Effector memory CD4-positive, alpha-beta T cell (primary cell): Measurements from ENCODE around the gene CUL9.

ENCODE experiments used
- DNase-seq, 3 donors: peaks; one replicate each; pipeline ENCODE4 v3.0.0-alpha.2; 2020
- H3K27ac ChIP-seq: 2 replicates; pipeline ENCODE4 v1.7.0; 2013; ENCODE audit warnings: mild to moderate bottlenecking, low read length, moderate library complexity; ENCODE audit not compliant: insufficient read depth, poor library complexity, severe bottlenecking
- H3K27me3 ChIP-seq: replicated peaks from 2 replicates; pipeline ENCODE4 v1.7.0; 2013; ENCODE audit warnings: mild to moderate bottlenecking, low read length; ENCODE audit not compliant: insufficient read depth, control insufficient read depth, poor library complexity, severe bottlenecking
- H3K36me3 ChIP-seq: 2 replicates; pipeline ENCODE4 v1.7.0; 2013; ENCODE audit warnings: mild to moderate bottlenecking, low read length, moderate library complexity; ENCODE audit not compliant: control insufficient read depth, insufficient read depth
- H3K4me1 ChIP-seq: 2 replicates; pipeline ENCODE4 v1.7.0; 2013; ENCODE audit warnings: low read length, mild to moderate bottlenecking; ENCODE audit not compliant: control insufficient read depth, insufficient read depth, poor library complexity, severe bottlenecking
- H3K4me3 ChIP-seq: 2 replicates; pipeline ENCODE4 v1.7.0; 2013; ENCODE audit warnings: low read length, low read depth, mild to moderate bottlenecking; ENCODE audit not compliant: insufficient read depth, poor library complexity, severe bottlenecking
- H3K9me3 ChIP-seq: 2 replicates; pipeline ENCODE4 v1.7.0; 2013; ENCODE audit warnings: mild to moderate bottlenecking, low read length, moderate library complexity; ENCODE audit not compliant: control insufficient read depth

The CUL9 gene

DNA sequence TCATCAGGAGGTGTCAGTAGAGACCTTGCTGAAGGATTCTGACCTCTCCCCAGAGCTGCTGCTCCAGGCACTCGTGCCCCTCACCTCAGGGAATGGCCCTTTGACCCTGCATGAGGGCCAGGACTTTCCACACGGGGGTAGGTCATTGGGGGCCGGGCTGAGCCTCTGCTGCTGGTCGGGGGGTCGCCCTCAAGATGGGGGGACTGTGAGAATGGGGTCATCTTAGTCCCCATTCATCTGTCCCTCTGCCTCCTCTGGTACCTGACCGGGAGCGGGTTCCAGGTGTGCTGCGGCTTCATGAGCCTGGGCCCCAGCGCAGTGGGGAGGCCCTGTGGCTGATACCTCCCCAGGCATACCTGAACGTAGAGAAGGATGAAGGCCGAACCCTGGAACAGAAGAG is 31.4 kb downstream of the CUL9 start:
- no peaks in the 10 kb centered on the region for H3K4me1 ChIP-seq
- peaks cover 16% of the 10 kb centered on the region for H3K36me3 ChIP-seq
- no peaks in the 10 kb centered on the region for H3K9me3 ChIP-seq
- H3K27ac ChIP-seq: no peak overlapping the region
- H3K27me3 ChIP-seq: no peaks in the 10 kb centered on the region
- H3K4me3 ChIP-seq: no peak overlapping the region
- DNase-seq: no peak

DNA sequence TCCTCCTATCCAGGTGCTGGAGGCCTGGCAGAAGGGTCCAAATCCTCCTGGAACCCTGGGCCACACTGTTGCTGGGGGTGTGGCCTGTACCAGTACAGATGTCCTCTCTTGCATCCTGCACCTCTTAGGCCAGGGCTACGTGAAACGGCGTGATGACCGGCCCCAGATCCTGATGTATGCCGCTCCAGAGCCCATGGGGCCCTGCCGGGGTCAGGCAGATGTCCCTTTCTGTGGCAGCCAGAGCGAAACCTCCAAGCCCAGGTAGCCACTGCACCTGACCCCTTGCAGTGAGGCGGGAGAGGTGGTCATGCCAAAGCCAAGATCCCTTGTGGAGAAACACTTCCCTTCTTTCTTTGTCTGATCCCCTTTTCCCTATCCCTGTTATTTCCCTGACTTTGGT is 33.1 kb downstream of the CUL9 start:
- no peaks in the 10 kb centered on the region for H3K4me1 ChIP-seq
- no peak overlapping the region for H3K27ac ChIP-seq
- H3K9me3 ChIP-seq: no peaks in the 10 kb centered on the region
- no peak overlapping the region for H3K4me3 ChIP-seq
- peaks cover 16% of the 10 kb centered on the region for H3K36me3 ChIP-seq
- no peak for DNase-seq
- no peaks in the 10 kb centered on the region for H3K27me3 ChIP-seq

DNA sequence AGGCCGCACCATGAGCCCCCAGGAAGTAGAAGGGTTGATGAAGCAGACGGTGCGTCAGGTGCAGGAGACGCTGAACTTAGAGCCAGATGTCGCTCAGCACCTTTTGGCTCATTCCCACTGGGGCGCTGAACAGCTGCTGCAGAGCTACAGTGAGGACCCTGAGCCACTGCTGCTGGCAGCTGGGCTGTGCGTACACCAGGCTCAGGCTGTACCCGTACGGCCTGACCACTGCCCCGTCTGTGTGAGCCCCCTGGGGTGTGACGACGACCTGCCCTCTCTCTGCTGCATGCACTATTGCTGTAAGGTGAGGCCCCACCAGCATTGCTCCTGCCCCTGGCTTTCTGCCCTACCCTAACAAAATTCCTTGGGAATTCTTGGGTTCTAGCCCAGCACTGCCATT is 34.2 kb downstream of the CUL9 start:
- Histone ChIP-seq H3K27me3 (no peaks in the 10 kb centered on the region), H3K27ac (no peak overlapping the region), H3K9me3 (no peaks in the 10 kb centered on the region), H3K36me3 (peaks cover 22% of the 10 kb centered on the region), H3K4me1 (no peaks in the 10 kb centered on the region), H3K4me3 (no peak overlapping the region)
- DNase-seq: no peak

DNA sequence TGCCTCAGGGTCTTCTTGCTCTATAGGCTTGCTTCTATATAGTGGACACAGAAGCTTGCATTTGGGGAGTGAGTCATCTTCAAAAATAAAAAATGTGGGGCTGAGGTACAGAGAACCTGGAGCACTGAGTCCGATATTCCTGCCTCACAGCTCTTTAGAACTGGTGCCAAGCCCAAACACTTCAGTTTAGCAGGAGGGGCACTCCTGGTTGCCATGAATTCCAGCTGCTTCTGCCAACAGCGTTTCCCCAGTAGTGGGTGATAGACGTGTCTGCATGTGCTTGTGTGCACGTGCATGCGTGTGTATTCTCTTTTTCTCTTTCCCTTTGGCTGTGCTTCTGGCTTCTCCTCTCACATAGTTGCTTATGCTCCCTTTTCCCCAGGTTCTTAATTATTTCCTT is 35.4 kb downstream of the CUL9 start:
- H3K36me3 ChIP-seq: peaks cover 22% of the 10 kb centered on the region
- H3K4me3 ChIP-seq: no peak overlapping the region
- H3K27me3 ChIP-seq: no peaks in the 10 kb centered on the region
- no peaks in the 10 kb centered on the region for H3K9me3 ChIP-seq
- H3K27ac ChIP-seq: no peak overlapping the region
- no peak for DNase-seq
- H3K4me1 ChIP-seq: no peaks in the 10 kb centered on the region

DNA sequence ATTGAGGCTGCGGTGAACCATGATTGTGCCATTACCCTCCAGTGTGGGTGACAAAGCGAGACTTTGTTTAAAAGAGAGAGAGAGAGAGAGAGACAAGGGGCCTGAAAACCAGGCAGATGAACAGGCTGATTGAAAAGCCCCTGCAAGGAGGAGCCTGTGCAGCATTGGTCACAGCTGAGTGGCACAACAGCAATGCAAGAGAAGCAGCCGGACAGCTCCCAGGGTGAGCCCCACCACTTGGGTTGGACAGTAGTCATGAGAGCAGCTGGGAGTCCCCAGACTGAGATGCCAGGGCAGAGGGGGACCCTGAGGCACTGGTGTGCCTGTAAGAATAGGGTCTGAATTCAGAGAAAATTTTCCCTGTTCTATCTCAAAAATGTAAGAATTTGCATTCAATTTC is 37.1 kb downstream of the CUL9 start:
- H3K4me3 ChIP-seq: no peak overlapping the region
- DNase-seq: no peak
- no peaks in the 10 kb centered on the region for H3K27me3 ChIP-seq
- H3K27ac ChIP-seq: no peak overlapping the region
- no peaks in the 10 kb centered on the region for H3K9me3 ChIP-seq
- peaks cover 6% of the 10 kb centered on the region for H3K4me1 ChIP-seq
- peaks cover 25% of the 10 kb centered on the region for H3K36me3 ChIP-seq

DNA sequence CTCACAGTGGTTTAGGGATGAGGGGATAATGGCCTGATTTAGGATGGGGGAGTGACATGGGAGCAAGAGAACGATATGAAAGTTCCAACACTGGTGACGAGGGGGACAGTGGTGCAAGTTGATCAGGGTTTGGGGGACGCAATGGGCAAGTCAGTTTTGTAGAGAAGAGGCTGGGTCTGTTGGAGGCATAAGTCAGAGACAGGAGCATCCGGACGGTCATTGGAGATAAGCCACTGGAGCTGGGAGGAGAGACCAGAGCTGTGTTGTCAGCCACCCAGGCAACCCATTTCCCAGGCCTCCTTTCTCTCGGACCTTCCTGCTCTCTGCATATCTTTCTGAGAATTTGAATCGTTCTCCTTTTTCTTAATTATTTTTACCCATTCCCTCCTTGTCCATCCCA is 37.8 kb downstream of the CUL9 start:
- H3K9me3 ChIP-seq: no peaks in the 10 kb centered on the region
- no peak overlapping the region for H3K27ac ChIP-seq
- no peaks in the 10 kb centered on the region for H3K27me3 ChIP-seq
- no peak overlapping the region for H3K4me3 ChIP-seq
- DNase-seq: no peak
- H3K4me1 ChIP-seq: peaks cover 12% of the 10 kb centered on the region
- peaks cover 25% of the 10 kb centered on the region for H3K36me3 ChIP-seq

DNA sequence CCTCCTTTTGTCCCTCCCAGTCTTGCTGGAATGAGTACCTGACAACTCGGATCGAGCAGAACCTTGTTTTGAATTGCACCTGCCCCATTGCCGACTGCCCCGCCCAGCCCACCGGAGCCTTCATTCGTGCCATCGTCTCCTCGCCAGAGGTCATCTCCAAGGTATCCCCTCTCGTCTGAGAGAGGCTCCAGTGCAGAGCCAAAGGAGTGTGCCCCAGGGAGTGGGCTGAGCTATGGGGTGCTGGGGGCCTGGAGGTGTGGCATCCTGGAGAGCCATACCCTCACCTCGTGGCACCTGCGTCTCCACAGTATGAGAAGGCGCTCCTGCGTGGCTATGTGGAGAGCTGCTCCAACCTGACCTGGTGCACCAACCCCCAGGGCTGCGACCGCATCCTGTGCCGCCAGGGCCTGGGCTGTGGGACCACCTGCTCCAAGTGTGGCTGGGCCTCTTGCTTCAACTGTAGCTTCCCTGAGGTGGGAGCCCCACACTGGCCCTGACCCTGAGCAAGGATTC is 38.5 kb downstream of the CUL9 start:
- H3K27me3 ChIP-seq: no peaks in the 10 kb centered on the region
- H3K4me3 ChIP-seq: no peak overlapping the region
- H3K9me3 ChIP-seq: no peaks in the 10 kb centered on the region
- no peak for DNase-seq
- no peak overlapping the region for H3K27ac ChIP-seq
- peaks cover 18% of the 10 kb centered on the region for H3K4me1 ChIP-seq
- peaks cover 25% of the 10 kb centered on the region for H3K36me3 ChIP-seq

DNA sequence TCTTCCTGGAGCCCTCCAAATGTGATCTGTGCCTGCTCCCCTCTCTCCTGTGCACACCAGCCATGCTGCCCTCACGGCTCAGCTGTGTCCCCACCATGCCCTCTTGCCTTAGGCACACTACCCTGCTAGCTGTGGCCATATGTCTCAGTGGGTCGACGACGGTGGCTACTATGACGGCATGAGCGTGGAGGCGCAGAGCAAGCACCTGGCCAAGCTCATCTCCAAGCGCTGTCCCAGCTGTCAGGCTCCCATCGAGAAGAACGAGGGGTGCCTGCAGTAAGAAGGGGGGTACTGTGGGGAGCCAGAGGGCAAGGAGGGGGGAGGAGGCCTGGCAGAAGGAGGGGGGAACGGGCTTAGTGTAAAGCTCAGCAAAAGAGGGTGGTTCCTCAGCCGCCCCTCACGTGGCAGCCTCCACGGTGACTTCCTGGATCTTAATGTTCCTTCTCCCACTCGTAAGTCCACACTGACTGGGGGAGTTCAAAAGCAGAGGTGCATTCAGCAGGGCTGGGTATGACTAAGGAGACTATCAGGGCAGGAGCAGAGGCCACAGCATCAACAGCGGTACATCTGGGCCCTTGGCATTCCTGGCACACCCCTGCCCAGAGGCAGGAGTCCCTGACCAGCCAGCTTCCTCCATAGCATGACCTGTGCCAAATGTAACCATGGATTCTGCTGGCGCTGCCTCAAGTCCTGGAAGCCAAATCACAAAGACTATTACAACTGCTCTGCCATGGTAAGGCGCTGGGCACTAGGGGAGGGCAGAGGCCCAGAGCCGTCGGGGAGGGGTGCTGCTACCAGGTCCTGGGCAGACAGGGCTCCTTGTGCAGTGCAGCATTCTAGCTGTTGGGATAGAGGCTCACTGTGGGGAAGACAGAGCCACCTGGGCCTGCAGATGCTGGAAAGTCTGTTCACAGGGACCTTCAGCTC is 39.3 kb downstream of the CUL9 start:
- DNase-seq: no peak
- no peaks in the 10 kb centered on the region for H3K27me3 ChIP-seq
- peak overlapping the region; percentile 97 for H3K27ac ChIP-seq
- H3K4me1 ChIP-seq: peaks cover 26% of the 10 kb centered on the region
- no peaks in the 10 kb centered on the region for H3K9me3 ChIP-seq
- H3K36me3 ChIP-seq: peaks cover 17% of the 10 kb centered on the region
- no peak overlapping the region for H3K4me3 ChIP-seq

DNA sequence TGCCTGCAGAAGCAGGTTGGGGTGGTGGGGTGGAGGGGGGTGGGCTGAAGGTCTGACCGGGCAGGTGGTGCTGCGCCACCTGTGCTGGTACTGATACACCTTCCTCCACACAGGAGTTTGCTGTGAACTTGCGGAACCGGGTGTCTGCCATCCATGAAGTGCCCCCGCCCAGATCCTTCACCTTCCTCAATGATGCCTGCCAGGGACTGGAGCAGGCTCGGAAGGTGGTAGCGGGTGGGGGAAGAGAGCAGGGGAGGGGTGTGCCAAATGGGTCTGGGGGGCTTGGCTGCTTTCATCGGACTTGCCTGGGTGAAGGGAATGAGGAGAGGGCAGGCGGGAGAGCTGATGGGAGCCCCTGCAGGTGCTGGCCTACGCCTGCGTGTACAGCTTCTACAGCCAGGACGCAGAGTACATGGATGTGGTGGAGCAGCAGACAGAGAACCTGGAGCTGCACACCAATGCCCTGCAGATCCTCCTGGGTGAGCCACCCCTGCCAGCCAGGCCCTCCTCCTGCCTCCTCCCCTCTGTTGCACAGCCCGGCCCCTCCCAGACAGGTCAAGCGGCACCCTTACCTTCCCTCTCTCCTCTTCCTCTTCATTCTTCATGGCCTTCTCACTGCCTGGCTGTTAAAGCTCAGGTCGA is 40.5 kb downstream of the CUL9 start:
- no peaks in the 10 kb centered on the region for H3K27me3 ChIP-seq
- peaks cover 9% of the 10 kb centered on the region for H3K36me3 ChIP-seq
- H3K9me3 ChIP-seq: no peaks in the 10 kb centered on the region
- no peak overlapping the region for H3K4me3 ChIP-seq
- DNase-seq: no peak
- peak overlapping the region; percentile 97 for H3K27ac ChIP-seq
- peaks cover 27% of the 10 kb centered on the region for H3K4me1 ChIP-seq

DNA sequence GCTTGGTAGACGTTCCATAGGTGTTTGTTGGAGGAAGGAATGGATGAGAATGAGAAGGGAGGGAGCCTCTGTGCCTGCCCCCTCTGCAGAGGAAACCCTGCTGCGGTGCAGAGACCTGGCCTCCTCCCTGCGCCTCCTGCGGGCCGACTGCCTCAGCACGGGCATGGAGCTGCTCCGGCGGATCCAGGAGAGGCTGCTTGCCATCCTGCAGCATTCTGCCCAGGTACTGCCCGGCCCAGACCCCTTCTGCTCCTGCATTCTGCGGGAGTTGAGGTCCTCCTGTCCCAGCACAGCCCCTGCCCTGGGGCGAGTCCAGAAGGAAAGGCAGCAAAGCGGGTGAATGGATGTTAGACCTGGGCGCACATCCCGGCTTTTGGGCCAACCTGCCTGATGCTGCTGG is 41.2 kb downstream of the CUL9 start:
- Histone ChIP-seq H3K4me3 (no peak overlapping the region), H3K27me3 (no peaks in the 10 kb centered on the region), H3K9me3 (no peaks in the 10 kb centered on the region), H3K27ac (peak overlapping the region; percentile 97), H3K36me3 (peaks cover 9% of the 10 kb centered on the region), H3K4me1 (peaks cover 27% of the 10 kb centered on the region)
- no peak for DNase-seq
